ENCODE measurements around the gene CSNK1D. TPM values are rescaled to one million over a fixed set of nuclear protein-coding genes. Genes with fewer than 3 reads are reported as not detected.

The CSNK1D gene
- total RNA-seq (2022; extraction: Qiagen RNA extraction), result 163 to 200 TPM (median 196 TPM) in 5 replicates

GRCh38 chr17:82273327-82274133 is at the start of gene CSNK1D:
TSS of gene CSNK1D (minus strand) at chr17:82273700. CDS start at chr17:82273381, 319 bp downstream.

GRCh38 chr17:82317394-82318168 is 44.1 kb upstream of the CSNK1D start, which contains the start of gene CD7:
TSS of gene CD7 (minus strand) at chr17:82317608. CDS start at chr17:82317495, 113 bp downstream.

GRCh38 chr17:82228842-82229697 is 44.4 kb downstream of the CSNK1D start, which contains the start of gene SLC16A3:
TSS of gene SLC16A3 (plus strand) at chr17:82229042. CDS start at chr17:82236009, 6,967 bp downstream.

GRCh38 chr17:82212331-82213250 is 60.9 kb downstream of the CSNK1D start, which contains the start of gene CCDC57:
TSS of gene CCDC57 (minus strand) at chr17:82212842. CDS start at chr17:82201944, 10,898 bp downstream.

Other genes starting within 250 kb of the CSNK1D start
- gene RAC3, start 242.0 kb downstream of the CSNK1D start, total RNA-seq (2022; extraction: Qiagen RNA extraction), result 22.8 to 41.7 TPM (median 37.9 TPM) in 5 replicates
- gene DCXR, start 236.0 kb downstream of the CSNK1D start, total RNA-seq (2022; extraction: Qiagen RNA extraction), result 64.0 to 107 TPM (median 101 TPM) in 5 replicates
- gene RFNG, start 221.9 kb downstream of the CSNK1D start, total RNA-seq (2022; extraction: Qiagen RNA extraction), result 16.5 to 27.3 TPM (median 26.4 TPM) in 5 replicates
- 100 to 150 TPM (median 145 TPM) in 5 replicates for gene GPS1, start 221.8 kb downstream of the CSNK1D start, total RNA-seq (2022; extraction: Qiagen RNA extraction)
- 77.1 to 164 TPM (median 141 TPM) in 5 replicates for gene DUS1L, start 207.9 kb downstream of the CSNK1D start, total RNA-seq (2022; extraction: Qiagen RNA extraction)
- 100 to 142 TPM (median 139 TPM) in 5 replicates for gene FASN, start 175.5 kb downstream of the CSNK1D start, total RNA-seq (2022; extraction: Qiagen RNA extraction)
- 17.5 to 27.8 TPM (median 25.5 TPM) in 5 replicates for gene CCDC57, start 60.9 kb downstream of the CSNK1D start, total RNA-seq (2022; extraction: Qiagen RNA extraction)
- 102 to 140 TPM (median 132 TPM) in 5 replicates for gene SLC16A3, start 44.7 kb downstream of the CSNK1D start, total RNA-seq (2022; extraction: Qiagen RNA extraction)
- gene CD7, start 43.9 kb upstream of the CSNK1D start, total RNA-seq (2022; extraction: Qiagen RNA extraction), result 0.05 to 0.15 TPM (median 0.10 TPM) in 4 of 5 replicates, not detected in the other
- 1.1 to 2.6 TPM (median 2.0 TPM) in 5 replicates for gene SECTM1, start 60.1 kb upstream of the CSNK1D start, total RNA-seq (2022; extraction: Qiagen RNA extraction)
- 0.30 to 0.60 TPM (median 0.44 TPM) in 5 replicates for gene TEX19, start 85.5 kb upstream of the CSNK1D start, total RNA-seq (2022; extraction: Qiagen RNA extraction)
- not detected in 5 replicates for gene UTS2R, start 98.1 kb upstream of the CSNK1D start, total RNA-seq (2022; extraction: Qiagen RNA extraction)
- 10.6 to 15.3 TPM (median 14.5 TPM) in 5 replicates for gene HEXD, start 144.6 kb upstream of the CSNK1D start, total RNA-seq (2022; extraction: Qiagen RNA extraction)
- gene OGFOD3, start 144.9 kb upstream of the CSNK1D start, total RNA-seq (2022; extraction: Qiagen RNA extraction), result 18.4 to 26.2 TPM (median 24.7 TPM) in 5 replicates
- 52.3 to 65.9 TPM (median 59.4 TPM) in 5 replicates for gene CYBC1, start 177.1 kb upstream of the CSNK1D start, total RNA-seq (2022; extraction: Qiagen RNA extraction)
- gene NARF, start 185.0 kb upstream of the CSNK1D start, total RNA-seq (2022; extraction: Qiagen RNA extraction), result 48.7 to 62.7 TPM (median 55.6 TPM) in 5 replicates
- gene FOXK2, start 246.0 kb upstream of the CSNK1D start, total RNA-seq (2022; extraction: Qiagen RNA extraction), result 45.4 to 56.4 TPM (median 51.6 TPM) in 5 replicates